ENCODE measurements around the gene ANGPTL5.
A peak's percentile ranks its signal among the peaks of the same experiment; 100 is the strongest.
"Not testable (repeated sequence)": the region's sequence is repeated elsewhere in the genome, so short reads cannot be mapped to it uniquely, and the experiment has no call there.

ANGPTL5 gene

GRCh38 chr11:101885631-101886030, 30.7 kb downstream of the ANGPTL5 start:
- no peak for DNase-seq (ENCODE audit: low read depth)

GRCh38 chr11:101881586-101881985, 34.7 kb downstream of the ANGPTL5 start:
- DNase-seq (ENCODE audit: low read depth), result no peak

GRCh38 chr11:101880222-101880621, 36.1 kb downstream of the ANGPTL5 start:
- DNase-seq (ENCODE audit: low read depth), result no peak

- DNase-seq (ENCODE audit: low read depth), result no peak
Measured at GRCh38 chr11:101872171-101872882, 44.0 kb downstream of the ANGPTL5 start.

- DNase-seq (ENCODE audit: low read depth), result no peak
Measured at GRCh38 chr11:101870510-101870909, 45.8 kb downstream of the ANGPTL5 start.

- DNase-seq (ENCODE audit: low read depth), result no peak
Measured at GRCh38 chr11:101867951-101868350, 48.4 kb downstream of the ANGPTL5 start.

GRCh38 chr11:101866619-101867491, 49.5 kb downstream of the ANGPTL5 start:
- no peak for DNase-seq (ENCODE audit: low read depth)

GRCh38 chr11:101864098-101864497, 52.2 kb downstream of the ANGPTL5 start:
- DNase-seq (ENCODE audit: low read depth), result no peak

GRCh38 chr11:101863361-101863760, 53.0 kb downstream of the ANGPTL5 start:
- no peak for DNase-seq (ENCODE audit: low read depth)

- no peak for DNase-seq (ENCODE audit: low read depth)
Measured at GRCh38 chr11:101862391-101863233, 53.7 kb downstream of the ANGPTL5 start.

GRCh38 chr11:101860696-101861427, 55.5 kb downstream of the ANGPTL5 start:
- DNase-seq (ENCODE audit: low read depth), result peak; percentile 0

GRCh38 chr11:101852260-101852659, 64.1 kb downstream of the ANGPTL5 start:
- DNase-seq (ENCODE audit: low read depth), result not testable (repeated sequence)

GRCh38 chr11:101848262-101848661, 68.1 kb downstream of the ANGPTL5 start:
- no peak for DNase-seq (ENCODE audit: low read depth)

GRCh38 chr11:101844608-101845007, 71.7 kb downstream of the ANGPTL5 start:
- DNase-seq (ENCODE audit: low read depth), result no peak

GRCh38 chr11:101840704-101841103, 75.6 kb downstream of the ANGPTL5 start:
- DNase-seq (ENCODE audit: low read depth), result no peak

Measured in stimulated activated CD8-positive, alpha-beta memory T cell treated with anti-CD3 and anti-CD28 coated beads, Interleukin-4, amount 100 ng/mL, for 24 hours (primary cell).